ENCODE measurements around the gene ARRDC4. TPM values are rescaled to one million over a fixed set of nuclear protein-coding genes. Genes with fewer than 3 reads are reported as not detected.

The ARRDC4 gene
- polyA plus RNA-seq, 1 of the 3 experiments (the other 2 are of a cell fraction): 2.3 TPM

DNA sequence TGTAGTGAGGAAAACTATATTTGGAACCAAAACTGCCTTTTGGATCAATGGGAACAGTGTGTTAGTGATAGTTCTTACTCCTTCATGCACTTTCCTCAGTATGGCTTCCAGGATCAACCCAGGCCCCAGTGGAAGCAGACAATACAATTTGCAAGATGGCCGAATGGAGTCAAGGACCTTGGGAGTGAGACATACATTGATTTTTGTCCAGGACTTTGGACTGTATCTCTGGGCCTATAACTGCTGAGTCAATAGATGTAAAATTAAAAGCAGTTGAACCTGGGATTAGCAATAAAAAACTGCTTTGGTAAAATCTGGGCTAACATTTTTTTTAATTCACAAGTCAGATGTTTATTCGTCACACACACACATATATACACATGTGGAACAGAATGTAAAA lies 1.8 kb downstream of the ARRDC4 start:
- Histone ChIP-seq H3K27ac (ENCODE audit: low read depth in 2 of 2, low read length in 1 of 2) (no peak overlapping the region), H3K79me2 (ENCODE audit: insufficient read depth) (no peaks in the 10 kb centered on the region; the same call in 1 of the 2 replicates), H3K9ac (no peak overlapping the region), H3K4me1 (ENCODE audit: control insufficient read depth in 1 of 2, insufficient read depth in 2 of 2, low read depth in 1 of 2, low read length in 1 of 2) (peaks cover 0 to 12% of the 10 kb centered on the region in 2 experiments; a peak in 3 of 4 replicates), H2AFZ (ENCODE audit: low read depth) (no peak overlapping the region), H3K4me2 (peak overlapping the region; percentile 73; the same call in 1 of the 2 replicates), H3F3A (replicated peaks; ENCODE audit: insufficient read depth) (no peaks in the 10 kb centered on the region), H3K36me3 (replicated peaks in 1 of 2; ENCODE audit: control insufficient read depth in 1 of 2, insufficient read depth in 2 of 2, low read length in 1 of 2) (peaks cover 0 to 13% of the 10 kb centered on the region in 2 experiments), H4K20me1 (ENCODE audit: insufficient read depth) (no peaks in the 10 kb centered on the region), H3K27me3 (ENCODE audit: insufficient read depth) (no peaks in the 10 kb centered on the region), H3K4me3 (ENCODE audit: low read depth in 2 of 2, low read length in 1 of 2) (peak overlapping the region; percentile 66 to 92; a peak in 3 of 4 replicates), H3K9me2 (no peaks in the 10 kb centered on the region), H3K9me3 (no peaks in the 10 kb centered on the region)
- TF ChIP-seq RAD21 (IDR thresholded peaks at IDR 0.05; ENCODE audit: low read length) (no peak), USF1 (IDR thresholded peaks at IDR 0.05; ENCODE audit: borderline replicate concordance, low read depth) (no peak), USF2 (IDR thresholded peaks at IDR 0.05; ENCODE audit: borderline replicate concordance, low read depth, low read length) (no peak), IRF3 (IDR thresholded peaks at IDR 0.05; ENCODE audit: low read depth, low read length) (no peak), NFIC (IDR thresholded peaks at IDR 0.05; ENCODE audit: borderline replicate concordance) (no peak), RCOR1 (IDR thresholded peaks at IDR 0.05; ENCODE audit: low read length) (no peak), FOXJ3 (CRISPR knock-in tag; IDR thresholded peaks at IDR 0.05) (no peak)
- CTCF ChIA-PET: no interaction called here
- no peak for DNase-seq
- WGBS (ENCODE audit: low lambda C conversion rate): 96% methylated on average over 2 of the region's 2 CpGs
- POLR2A ChIA-PET: no interaction called here

DNA sequence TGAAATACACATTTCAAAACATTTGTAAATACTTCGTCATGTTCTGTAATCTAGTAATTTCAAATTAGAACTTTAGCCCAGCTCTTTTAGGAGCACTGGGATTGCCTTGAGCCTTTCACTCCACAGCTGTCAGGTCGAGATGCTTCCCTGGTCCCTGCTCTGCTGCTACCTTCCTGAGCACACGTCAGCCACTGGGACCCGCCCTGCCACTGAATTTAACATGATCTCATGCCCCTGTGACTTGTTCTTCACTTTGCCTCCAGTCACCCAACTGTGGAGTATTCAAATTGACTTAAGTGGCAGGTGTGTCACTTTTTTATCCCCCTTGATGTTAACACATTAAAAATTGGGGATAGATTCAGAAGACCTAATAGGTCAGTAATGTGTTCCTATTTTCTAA lies 3.3 kb downstream of the ARRDC4 start:
- Histone ChIP-seq H3K4me1 (ENCODE audit: control insufficient read depth in 1 of 2, insufficient read depth in 2 of 2, low read depth in 1 of 2, low read length in 1 of 2) (peaks cover 5 to 12% of the 10 kb centered on the region in 2 experiments; a peak in 3 of 4 replicates), H3F3A (replicated peaks; ENCODE audit: insufficient read depth) (no peaks in the 10 kb centered on the region), H3K36me3 (replicated peaks in 1 of 2; ENCODE audit: control insufficient read depth in 1 of 2, insufficient read depth in 2 of 2, low read length in 1 of 2) (peaks cover 0 to 19% of the 10 kb centered on the region in 2 experiments), H3K79me2 (ENCODE audit: insufficient read depth) (no peaks in the 10 kb centered on the region; the same call in 1 of the 2 replicates), H4K20me1 (ENCODE audit: insufficient read depth) (no peaks in the 10 kb centered on the region), H2AFZ (ENCODE audit: low read depth) (no peak overlapping the region), H3K27me3 (ENCODE audit: insufficient read depth) (no peaks in the 10 kb centered on the region), H3K27ac (ENCODE audit: low read depth in 2 of 2, low read length in 1 of 2) (no peak overlapping the region), H3K9me3 (no peaks in the 10 kb centered on the region), H3K4me3 (ENCODE audit: low read depth in 2 of 2, low read length in 1 of 2) (no peak overlapping the region), H3K4me2 (no peak overlapping the region), H3K9me2 (no peaks in the 10 kb centered on the region), H3K9ac (no peak overlapping the region)
- 60% methylated on average over 4 of the region's 4 CpGs for WGBS (ENCODE audit: low lambda C conversion rate)
- CTCF ChIA-PET: no interaction called here
- DNase-seq: no peak
- TF ChIP-seq SIN3A (IDR thresholded peaks at IDR 0.05; ENCODE audit: borderline replicate concordance, low read depth, low read length) (no peak), GABPA (IDR thresholded peaks at IDR 0.05; ENCODE audit: low read depth) (no peak), YY1 (IDR thresholded peaks at IDR 0.05; ENCODE audit: low read depth) (no peak), GATA2 (CRISPR knock-in tag; IDR thresholded peaks at IDR 0.05) (no peak), EP300 (IDR thresholded peaks at IDR 0.05; ENCODE audit: borderline replicate concordance in 1 of 2, low read depth in 1 of 2, low read length in 1 of 2) (no peak), USF2 (IDR thresholded peaks at IDR 0.05; ENCODE audit: borderline replicate concordance, low read depth, low read length) (no peak), MAX (IDR thresholded peaks at IDR 0.05; ENCODE audit: low read depth) (no peak)
- POLR2A ChIA-PET: no interaction called here
